AG04450 (cell line): Measurements from ENCODE around the gene NFATC2. TPM values are rescaled to one million over a fixed set of nuclear protein-coding genes. Genes with fewer than 3 reads are reported as not detected.

Source experiments
- CTCF ChIA-PET: fragments of 300-600, 350-600 bp; formaldehyde crosslinking; extraction: SDS; loops from one replicate; lab custom pipeline; 2022; ENCODE audit warnings: antibody characterized with exemption, inconsistent platforms; lab: Charles Lee
- POLR2A ChIA-PET: fragments of 350-600 bp; formaldehyde crosslinking; extraction: SDS; loops from one replicate; lab custom pipeline; 2021; ENCODE audit warnings: antibody characterized with exemption, inconsistent platforms; lab: Yijun Ruan, JAX
- DNase-seq: peaks from one replicate; pipeline ENCODE4 v3.0.0-alpha.2; 2011; ENCODE audit warnings: low read depth, low spot score
- H3K27ac ChIP-seq: one replicate; pipeline ENCODE4 v1.5.1; 2012; ENCODE audit warnings: low read depth, low read length, control low read depth
- H3K27me3 ChIP-seq: one replicate; pipeline ENCODE4 v1.6.0; 2012; ENCODE audit warnings: low read length; ENCODE audit not compliant: control insufficient read depth, insufficient read depth
- H3K4me3 ChIP-seq: 2 replicates; pipeline ENCODE4 v1.5.1; 2011; ENCODE audit warnings: mild to moderate bottlenecking, low read depth, low read length, control low read depth
- H3K9me3 ChIP-seq: 2 replicates; pipeline ENCODE4 v1.5.1; 2012; ENCODE audit warnings: low read length; ENCODE audit not compliant: control insufficient read depth, insufficient read depth
- polyA plus RNA-seq: library from polyadenylated mRNA; depleted of rRNA; stranded (reverse); fragments of >200 nt; gene quantifications from 2 replicates; pipeline ENCODE4 v1.2.3, GENCODE V29; 2011
- TF ChIP-seq, protein P1 (sequence below): IDR thresholded peaks from 2 replicates; pipeline ENCODE4 v1.5.1; 2011; ENCODE audit warnings: low read depth, low read length, control low read depth, inconsistent platforms

The NFATC2 gene
- polyA plus RNA-seq, 1 experiment: 0.07 TPM

DNA sequence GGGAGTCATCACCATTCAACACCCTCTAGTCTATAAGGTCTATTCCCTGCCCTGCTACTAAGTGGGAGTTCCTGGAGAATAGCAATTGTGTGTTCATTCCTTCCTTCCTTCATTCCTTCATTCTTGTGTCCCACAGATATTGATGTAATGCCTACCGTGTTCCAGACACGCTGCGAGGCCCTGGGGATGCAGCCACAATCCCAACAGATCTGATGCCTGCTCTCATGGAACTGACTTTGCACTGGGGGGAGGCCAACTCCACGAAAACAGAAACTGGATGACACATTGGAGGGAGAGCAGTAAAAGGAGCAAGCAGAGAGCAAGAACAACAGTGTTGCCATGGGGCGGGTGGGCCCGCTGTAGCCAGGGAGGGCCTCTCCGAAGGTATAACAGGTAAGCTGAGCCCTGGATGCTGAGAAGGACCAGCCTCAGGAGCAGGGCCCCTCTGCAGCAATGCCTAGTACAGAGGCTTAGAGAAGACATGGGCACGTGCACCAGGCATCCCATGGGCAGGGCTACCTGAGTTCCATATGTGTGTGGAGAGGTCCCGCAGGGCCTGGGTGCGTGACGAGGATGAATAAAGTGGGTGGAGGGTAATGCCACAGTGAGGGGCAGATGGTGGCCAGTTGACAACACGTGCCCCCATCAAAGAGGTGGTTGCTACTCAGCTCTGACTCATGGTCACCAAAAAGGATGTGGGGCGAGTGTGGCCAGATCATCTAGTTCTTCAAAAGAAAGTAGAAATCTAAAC, 173.9 kb downstream of the NFATC2 start:
- Histone ChIP-seq H3K27ac (no peak overlapping the region), H3K27me3 (no peaks in the 10 kb centered on the region), H3K9me3 (no peaks in the 10 kb centered on the region), H3K4me3 (no peak overlapping the region)
- DNase-seq: no peak
- CTCF ChIA-PET: interaction anchor here (8.4 kb wide), 1 partner anchor 228 kb away, joined by 120 read pairs; no protein-coding TSS in a partner anchor
- POLR2A ChIA-PET: no interaction called here
- TF ChIP-seq, protein P1, sequence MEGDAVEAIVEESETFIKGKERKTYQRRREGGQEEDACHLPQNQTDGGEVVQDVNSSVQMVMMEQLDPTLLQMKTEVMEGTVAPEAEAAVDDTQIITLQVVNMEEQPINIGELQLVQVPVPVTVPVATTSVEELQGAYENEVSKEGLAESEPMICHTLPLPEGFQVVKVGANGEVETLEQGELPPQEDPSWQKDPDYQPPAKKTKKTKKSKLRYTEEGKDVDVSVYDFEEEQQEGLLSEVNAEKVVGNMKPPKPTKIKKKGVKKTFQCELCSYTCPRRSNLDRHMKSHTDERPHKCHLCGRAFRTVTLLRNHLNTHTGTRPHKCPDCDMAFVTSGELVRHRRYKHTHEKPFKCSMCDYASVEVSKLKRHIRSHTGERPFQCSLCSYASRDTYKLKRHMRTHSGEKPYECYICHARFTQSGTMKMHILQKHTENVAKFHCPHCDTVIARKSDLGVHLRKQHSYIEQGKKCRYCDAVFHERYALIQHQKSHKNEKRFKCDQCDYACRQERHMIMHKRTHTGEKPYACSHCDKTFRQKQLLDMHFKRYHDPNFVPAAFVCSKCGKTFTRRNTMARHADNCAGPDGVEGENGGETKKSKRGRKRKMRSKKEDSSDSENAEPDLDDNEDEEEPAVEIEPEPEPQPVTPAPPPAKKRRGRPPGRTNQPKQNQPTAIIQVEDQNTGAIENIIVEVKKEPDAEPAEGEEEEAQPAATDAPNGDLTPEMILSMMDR: no peak

DNA sequence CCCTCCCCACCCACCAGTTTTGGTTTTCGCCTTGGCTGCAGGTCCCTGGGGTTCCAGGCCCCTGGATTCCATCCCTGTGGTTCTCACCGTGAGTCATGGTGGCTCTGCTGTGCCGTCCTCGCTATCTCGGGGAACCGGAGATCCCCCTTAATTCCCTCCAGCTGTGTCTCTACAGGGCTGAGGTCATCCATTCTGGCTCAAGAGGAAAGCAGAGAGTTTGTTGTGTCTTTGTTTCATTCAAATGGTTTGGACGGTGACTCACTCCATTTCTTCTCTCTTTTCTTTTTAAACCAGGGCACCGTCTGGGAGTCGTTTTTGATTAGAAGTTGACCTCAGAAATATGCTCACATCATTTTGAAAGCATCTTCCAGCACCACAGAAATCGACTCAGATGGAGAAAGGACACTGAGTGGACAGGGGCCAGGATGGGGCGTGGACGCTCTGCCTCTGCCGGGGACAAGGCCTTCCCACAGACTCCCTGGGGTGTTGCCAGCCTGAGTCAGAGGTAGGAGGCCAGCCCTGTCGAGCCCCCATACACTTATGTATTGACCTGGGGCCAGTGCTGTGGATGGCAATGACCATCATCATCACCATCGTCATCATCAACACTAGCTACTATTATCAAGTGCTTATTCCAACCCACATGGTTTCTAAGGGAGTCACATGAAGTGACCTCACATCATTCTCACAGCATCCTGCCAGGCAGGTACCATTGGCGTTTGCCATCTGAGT, 176.2 kb downstream of the NFATC2 start:
- no peak overlapping the region for H3K4me3 ChIP-seq
- TF ChIP-seq, protein P1: no peak
- ChIA-PET CTCF (interaction anchor here (0.9 to 2.8 kb wide), 6 partner anchors 13 to 385 kb away, joined by 3 to 22 read pairs (median 6); no protein-coding TSS in a partner anchor), POLR2A (interaction anchor here (0.5 to 1.4 kb wide), 3 partner anchors 12 to 371 kb away, joined by 3 to 6 read pairs (median 4); no protein-coding TSS in a partner anchor)
- no peaks in the 10 kb centered on the region for H3K27me3 ChIP-seq
- peaks cover 12% of the 10 kb centered on the region; the same call in 1 of the 2 replicates for H3K9me3 ChIP-seq
- peak; percentile 99 for DNase-seq
- H3K27ac ChIP-seq: peak overlapping the region; percentile 100

DNA sequence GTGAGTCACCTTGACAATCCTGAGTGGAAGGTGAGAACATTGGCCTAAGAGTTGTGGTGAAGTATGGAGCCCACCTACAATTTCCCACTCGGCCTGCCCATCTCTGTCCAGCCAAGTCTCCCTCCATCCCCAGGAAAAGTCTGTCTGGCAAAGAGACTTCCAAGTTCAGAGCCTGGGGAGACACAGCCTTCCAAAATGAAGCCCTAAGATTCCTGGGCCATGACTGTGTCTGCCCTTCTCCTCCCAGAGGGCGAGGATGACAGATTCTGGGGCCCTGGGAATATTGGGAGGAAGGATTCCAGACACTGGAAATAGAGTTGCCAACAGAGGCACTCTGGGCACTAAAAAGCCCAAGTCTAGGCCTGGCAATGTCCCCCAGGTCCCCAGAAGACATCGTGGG, 176.8 kb downstream of the NFATC2 start:
- peaks cover 12% of the 10 kb centered on the region; the same call in 1 of the 2 replicates for H3K9me3 ChIP-seq
- peak; percentile 50 for DNase-seq
- CTCF ChIA-PET: interaction anchor here (2.4 to 2.8 kb wide), 3 partner anchors 229 to 384 kb away, joined by 9 to 22 read pairs (median 16); no protein-coding TSS in a partner anchor
- H3K4me3 ChIP-seq: no peak overlapping the region
- no peaks in the 10 kb centered on the region for H3K27me3 ChIP-seq
- peak overlapping the region; percentile 100 for H3K27ac ChIP-seq
- TF ChIP-seq, protein P1: no peak
- POLR2A ChIA-PET: no interaction called here

DNA sequence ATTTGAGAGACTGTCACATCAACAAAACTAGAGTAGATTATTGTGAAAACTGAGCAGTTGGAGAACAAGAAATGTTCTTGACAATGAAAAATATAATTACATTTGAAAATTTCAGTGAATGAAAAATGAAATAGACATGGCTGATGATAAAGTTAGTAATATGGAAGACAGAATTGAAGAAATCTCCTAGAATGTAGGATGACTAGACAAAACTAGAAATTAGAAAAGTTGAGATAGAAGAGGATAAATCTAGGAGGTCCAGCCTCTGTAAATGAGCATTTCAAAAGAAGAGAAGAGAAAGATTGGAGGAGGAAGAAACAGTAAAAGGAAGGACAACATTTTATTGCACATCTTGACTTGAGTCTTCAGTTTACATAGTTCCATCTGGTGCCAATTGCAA, 178.7 kb downstream of the NFATC2 start:
- ChIA-PET CTCF (no interaction called here), POLR2A (no interaction called here)
- Histone ChIP-seq H3K9me3 (peaks cover 12% of the 10 kb centered on the region; the same call in 1 of the 2 replicates), H3K4me3 (no peak overlapping the region), H3K27ac (no peak overlapping the region), H3K27me3 (no peaks in the 10 kb centered on the region)
- no peak for DNase-seq
- TF ChIP-seq, protein P1: no peak
